ENCODE data around the gene COPB2. TPM values are rescaled to one million over a fixed set of nuclear protein-coding genes. Genes with fewer than 3 reads are reported as not detected.

COPB2 gene
- total RNA-seq, 5 donors from 2014 or later (not counting 1 experiment from before 2014, with no cell fraction given): 25.6 to 76.6 (median 68.2) TPM

Other genes with a start within 250 kb of the COPB2 start
- gene MRPS22, start 45.6 kb downstream of the COPB2 start, total RNA-seq: 10 to 100 TPM; 32.4 to 36.9 (median 33.9) TPM
- gene RBP2, start 86.9 kb upstream of the COPB2 start, total RNA-seq: not detected
- gene RBP1, start 150.1 kb upstream of the COPB2 start, total RNA-seq: 1 to 10 TPM in 1 of 5 donors, under 1 TPM in 2, not detected in 2; 0.54 to 1.5 (median 0.59) TPM

Data from T-cell (primary cell).